Right lobe of liver (tissue), 4 donors: ENCODE results near the gene FSHR.

Experiments used
- POLR2A ChIP-seq: fragments of 450-650 bp; IDR thresholded peaks from one replicate; pipeline ENCODE4 v1.6.1; 2017; ENCODE audit warnings: antibody characterized with exemption, mild to moderate bottlenecking
- TF ChIP-seq, protein P1 (sequence below), 4 donors: fragments of 200-600 bp in 3 of 4; fragments of 450-650 bp in 1 of 4; IDR thresholded peaks; one replicate each; pipeline versions ENCODE4 v1.5.1 to v1.8.0; 2016 to 2022; ENCODE audit warnings: antibody characterized with exemption in 4 of 4, mild to moderate bottlenecking in 2 of 4
- donor health status: DM: no; HTN: no; CAD: no.
- donor health status: DM: no; HTN: no; CAD: no.
- donor health status: DM: no; HTN: yes; CAD: no.

DNA sequence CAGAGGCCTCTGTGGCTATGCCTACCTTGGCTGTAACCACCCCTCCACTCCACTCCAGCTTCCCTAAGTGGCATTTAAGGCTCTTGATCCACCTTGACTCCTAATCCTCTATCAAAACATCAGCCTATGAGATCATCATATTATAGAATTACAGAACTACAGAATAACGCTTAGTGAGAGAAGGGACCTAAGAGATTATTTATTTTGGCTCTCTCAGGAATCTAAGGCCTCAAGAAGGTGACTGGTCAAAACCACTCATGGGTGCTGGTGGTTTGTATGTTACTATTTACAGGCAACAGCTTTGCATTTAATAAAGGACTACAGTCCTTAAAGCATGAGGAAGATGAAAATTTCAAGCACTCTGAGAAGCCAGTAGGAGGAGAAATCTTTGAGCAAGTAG is 118.8 kb downstream of the FSHR start:
- TF ChIP-seq, protein P1, sequence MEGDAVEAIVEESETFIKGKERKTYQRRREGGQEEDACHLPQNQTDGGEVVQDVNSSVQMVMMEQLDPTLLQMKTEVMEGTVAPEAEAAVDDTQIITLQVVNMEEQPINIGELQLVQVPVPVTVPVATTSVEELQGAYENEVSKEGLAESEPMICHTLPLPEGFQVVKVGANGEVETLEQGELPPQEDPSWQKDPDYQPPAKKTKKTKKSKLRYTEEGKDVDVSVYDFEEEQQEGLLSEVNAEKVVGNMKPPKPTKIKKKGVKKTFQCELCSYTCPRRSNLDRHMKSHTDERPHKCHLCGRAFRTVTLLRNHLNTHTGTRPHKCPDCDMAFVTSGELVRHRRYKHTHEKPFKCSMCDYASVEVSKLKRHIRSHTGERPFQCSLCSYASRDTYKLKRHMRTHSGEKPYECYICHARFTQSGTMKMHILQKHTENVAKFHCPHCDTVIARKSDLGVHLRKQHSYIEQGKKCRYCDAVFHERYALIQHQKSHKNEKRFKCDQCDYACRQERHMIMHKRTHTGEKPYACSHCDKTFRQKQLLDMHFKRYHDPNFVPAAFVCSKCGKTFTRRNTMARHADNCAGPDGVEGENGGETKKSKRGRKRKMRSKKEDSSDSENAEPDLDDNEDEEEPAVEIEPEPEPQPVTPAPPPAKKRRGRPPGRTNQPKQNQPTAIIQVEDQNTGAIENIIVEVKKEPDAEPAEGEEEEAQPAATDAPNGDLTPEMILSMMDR (IDR thresholded peaks at IDR 0.05): no peak
- no peak for TF ChIP-seq POLR2A
